ENCODE data around the gene PRICKLE2. TPM values are rescaled to one million over a fixed set of nuclear protein-coding genes. Genes with fewer than 3 reads are reported as not detected.

PRICKLE2 gene
- total and polyA plus RNA-seq, 2 experiments from 2014 or later = 1.1 to 12.5 TPM

DNA sequence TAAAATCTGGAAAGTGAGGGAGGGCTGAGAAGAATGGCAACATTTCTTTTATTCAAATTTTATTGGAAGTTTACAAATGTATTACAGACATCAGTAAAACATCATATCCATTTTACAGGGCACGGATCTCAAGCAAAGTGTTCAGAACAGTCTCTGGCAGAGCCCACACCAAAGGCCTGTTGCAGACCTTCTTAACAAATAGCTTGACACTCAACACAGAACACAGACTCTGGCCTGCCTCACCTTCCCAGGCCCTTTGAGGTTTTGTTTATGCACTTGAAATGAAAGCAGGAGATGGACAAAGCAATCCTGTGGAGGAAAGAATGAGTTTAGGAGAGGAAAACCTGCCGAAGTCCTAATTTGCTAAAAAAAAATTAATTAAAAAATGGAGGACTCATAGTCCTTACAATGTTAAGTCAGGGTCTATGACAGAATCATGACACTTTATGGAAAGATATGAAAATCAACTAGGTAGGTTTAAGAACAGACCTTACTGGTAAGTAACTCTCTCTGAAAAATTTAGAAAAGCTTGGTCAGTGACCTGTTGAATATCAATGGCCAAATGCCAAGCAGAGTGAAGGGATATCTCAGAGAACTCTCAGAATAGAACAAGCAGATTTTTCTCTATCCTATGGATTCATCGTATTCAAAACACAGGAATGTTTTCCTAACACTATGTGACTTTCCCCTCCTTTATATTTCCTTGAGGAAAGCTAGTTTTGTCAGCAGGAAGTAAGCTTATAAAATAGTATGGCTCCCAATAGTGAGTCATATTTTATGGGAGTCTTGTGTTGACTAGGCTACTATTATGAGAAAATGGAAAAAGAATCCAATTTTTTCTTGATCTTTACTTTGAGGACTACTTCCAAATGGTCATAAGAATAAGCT, 131.2 kb downstream of the PRICKLE2 start (continued):
- TF ChIP-seq, protein P1, sequence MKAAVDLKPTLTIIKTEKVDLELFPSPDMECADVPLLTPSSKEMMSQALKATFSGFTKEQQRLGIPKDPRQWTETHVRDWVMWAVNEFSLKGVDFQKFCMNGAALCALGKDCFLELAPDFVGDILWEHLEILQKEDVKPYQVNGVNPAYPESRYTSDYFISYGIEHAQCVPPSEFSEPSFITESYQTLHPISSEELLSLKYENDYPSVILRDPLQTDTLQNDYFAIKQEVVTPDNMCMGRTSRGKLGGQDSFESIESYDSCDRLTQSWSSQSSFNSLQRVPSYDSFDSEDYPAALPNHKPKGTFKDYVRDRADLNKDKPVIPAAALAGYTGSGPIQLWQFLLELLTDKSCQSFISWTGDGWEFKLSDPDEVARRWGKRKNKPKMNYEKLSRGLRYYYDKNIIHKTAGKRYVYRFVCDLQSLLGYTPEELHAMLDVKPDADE (IDR thresholded peaks at IDR 0.05) = no peak
- TF ChIP-seq, protein P2, sequence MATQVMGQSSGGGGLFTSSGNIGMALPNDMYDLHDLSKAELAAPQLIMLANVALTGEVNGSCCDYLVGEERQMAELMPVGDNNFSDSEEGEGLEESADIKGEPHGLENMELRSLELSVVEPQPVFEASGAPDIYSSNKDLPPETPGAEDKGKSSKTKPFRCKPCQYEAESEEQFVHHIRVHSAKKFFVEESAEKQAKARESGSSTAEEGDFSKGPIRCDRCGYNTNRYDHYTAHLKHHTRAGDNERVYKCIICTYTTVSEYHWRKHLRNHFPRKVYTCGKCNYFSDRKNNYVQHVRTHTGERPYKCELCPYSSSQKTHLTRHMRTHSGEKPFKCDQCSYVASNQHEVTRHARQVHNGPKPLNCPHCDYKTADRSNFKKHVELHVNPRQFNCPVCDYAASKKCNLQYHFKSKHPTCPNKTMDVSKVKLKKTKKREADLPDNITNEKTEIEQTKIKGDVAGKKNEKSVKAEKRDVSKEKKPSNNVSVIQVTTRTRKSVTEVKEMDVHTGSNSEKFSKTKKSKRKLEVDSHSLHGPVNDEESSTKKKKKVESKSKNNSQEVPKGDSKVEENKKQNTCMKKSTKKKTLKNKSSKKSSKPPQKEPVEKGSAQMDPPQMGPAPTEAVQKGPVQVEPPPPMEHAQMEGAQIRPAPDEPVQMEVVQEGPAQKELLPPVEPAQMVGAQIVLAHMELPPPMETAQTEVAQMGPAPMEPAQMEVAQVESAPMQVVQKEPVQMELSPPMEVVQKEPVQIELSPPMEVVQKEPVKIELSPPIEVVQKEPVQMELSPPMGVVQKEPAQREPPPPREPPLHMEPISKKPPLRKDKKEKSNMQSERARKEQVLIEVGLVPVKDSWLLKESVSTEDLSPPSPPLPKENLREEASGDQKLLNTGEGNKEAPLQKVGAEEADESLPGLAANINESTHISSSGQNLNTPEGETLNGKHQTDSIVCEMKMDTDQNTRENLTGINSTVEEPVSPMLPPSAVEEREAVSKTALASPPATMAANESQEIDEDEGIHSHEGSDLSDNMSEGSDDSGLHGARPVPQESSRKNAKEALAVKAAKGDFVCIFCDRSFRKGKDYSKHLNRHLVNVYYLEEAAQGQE (IDR thresholded peaks at IDR 0.05; ENCODE audit: unreplicated experiment) = no peak
- TF ChIP-seq, protein P3, sequence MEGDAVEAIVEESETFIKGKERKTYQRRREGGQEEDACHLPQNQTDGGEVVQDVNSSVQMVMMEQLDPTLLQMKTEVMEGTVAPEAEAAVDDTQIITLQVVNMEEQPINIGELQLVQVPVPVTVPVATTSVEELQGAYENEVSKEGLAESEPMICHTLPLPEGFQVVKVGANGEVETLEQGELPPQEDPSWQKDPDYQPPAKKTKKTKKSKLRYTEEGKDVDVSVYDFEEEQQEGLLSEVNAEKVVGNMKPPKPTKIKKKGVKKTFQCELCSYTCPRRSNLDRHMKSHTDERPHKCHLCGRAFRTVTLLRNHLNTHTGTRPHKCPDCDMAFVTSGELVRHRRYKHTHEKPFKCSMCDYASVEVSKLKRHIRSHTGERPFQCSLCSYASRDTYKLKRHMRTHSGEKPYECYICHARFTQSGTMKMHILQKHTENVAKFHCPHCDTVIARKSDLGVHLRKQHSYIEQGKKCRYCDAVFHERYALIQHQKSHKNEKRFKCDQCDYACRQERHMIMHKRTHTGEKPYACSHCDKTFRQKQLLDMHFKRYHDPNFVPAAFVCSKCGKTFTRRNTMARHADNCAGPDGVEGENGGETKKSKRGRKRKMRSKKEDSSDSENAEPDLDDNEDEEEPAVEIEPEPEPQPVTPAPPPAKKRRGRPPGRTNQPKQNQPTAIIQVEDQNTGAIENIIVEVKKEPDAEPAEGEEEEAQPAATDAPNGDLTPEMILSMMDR (conservative IDR thresholded peaks at IDR 0.05; ENCODE audit: low read depth in 2 of 2) = no peak
- TF ChIP-seq JUNB (IDR thresholded peaks at IDR 0.05; ENCODE audit: unreplicated experiment) = no peak

GRCh38 chr3:64093211-64093610, 132.1 kb downstream of the PRICKLE2 start:
- DNase-seq (ENCODE audit: low spot score) (no peak), ATAC-seq (no peak)
- Histone ChIP-seq H3K36me3 (ENCODE audit: insufficient read depth) (no peaks in the 10 kb centered on the region), H3K4me1 (ENCODE audit: insufficient read depth) (peaks cover 33% of the 10 kb centered on the region), H3K79me2 (replicated peaks; ENCODE audit: insufficient read depth) (no peaks in the 10 kb centered on the region), H3K27me3 (ENCODE audit: insufficient read depth) (no peaks in the 10 kb centered on the region), H3F3A (replicated peaks; ENCODE audit: low read depth) (no peaks in the 10 kb centered on the region), H3K4me2 (no peak overlapping the region), H4K20me1 (replicated peaks; ENCODE audit: insufficient read depth) (no peaks in the 10 kb centered on the region), H2AFZ (no peak overlapping the region), H3K9me2 (ENCODE audit: insufficient read depth) (no peaks in the 10 kb centered on the region; the same call in 1 of the 2 replicates), H3K4me3 (no peak overlapping the region), H3K27ac (ENCODE audit: low read depth) (no peak overlapping the region)
- Mint-ChIP-seq H3K27ac (no peak overlapping the region), H3K27me3 (ENCODE audit: insufficient read depth, low read depth, poor library complexity) (peaks cover 2% of the 10 kb centered on the region), H3K4me1 (peaks cover 46% of the 10 kb centered on the region), H3K9me3 (no peaks in the 10 kb centered on the region; the same call in 2 of the 3 replicates), H3K4me3 (no peak overlapping the region), H3K36me3 (ENCODE audit: low read depth) (no peaks in the 10 kb centered on the region)
- TF ChIP-seq JUNB (IDR thresholded peaks at IDR 0.05; ENCODE audit: unreplicated experiment) (no peak), POLR2AphosphoS5 (IDR thresholded peaks at IDR 0.05; ENCODE audit: low read depth) (no peak), EZH2 (IDR thresholded peaks at IDR 0.05; ENCODE audit: low read depth, unreplicated experiment) (no peak), EZH2phosphoT487 (IDR thresholded peaks at IDR 0.05; ENCODE audit: unreplicated experiment) (no peak), ZNF331 (CRISPR knock-in tag; IDR thresholded peaks at IDR 0.05; ENCODE audit: low read depth) (no peak)

Data from GM23338 (cell line).